Lung (tissue), 12 donors: ENCODE data around the gene RERE. TPM values are rescaled to one million over a fixed set of nuclear protein-coding genes. Genes with fewer than 3 reads are reported as not detected.

Source experiments
- ATAC-seq: fragments of 200-7000 bp; cut with Tn5 transposase; one replicate; pipeline ENCODE4 v1.9.1; 2020; ENCODE audit warnings: moderate number of reproducible peaks; ENCODE audit not compliant: insufficient read depth, low FRiP score
- DNase-seq, 3 donors: peaks; one replicate each; pipeline ENCODE4 v3.0.0-alpha.2; 2013 to 2017
- H3K27ac ChIP-seq, 2 donors: one replicate each; pipeline ENCODE4 v1.5.1; 2013; ENCODE audit warnings: mild to moderate bottlenecking in 2 of 2, moderate library complexity in 2 of 2, control low read depth in 1 of 2, inconsistent platforms in 1 of 2, low read depth in 1 of 2, low read length in 1 of 2
- H3K27me3 ChIP-seq, 3 donors: one replicate each; pipeline ENCODE4 v1.5.1; 2013; ENCODE audit warnings: low read length in 2 of 3; ENCODE audit not compliant: control insufficient read depth in 3 of 3, insufficient read depth in 3 of 3
- H3K36me3 ChIP-seq, 4 donors: one replicate each; pipeline ENCODE4 v1.5.1; 2013; ENCODE audit warnings: low read length in 4 of 4, mild to moderate bottlenecking in 1 of 4, moderate library complexity in 1 of 4; ENCODE audit not compliant: control insufficient read depth in 4 of 4, insufficient read depth in 4 of 4
- H3K4me1 ChIP-seq, 5 donors: one replicate each; pipeline ENCODE4 v1.5.1; 2013; ENCODE audit warnings: low read length in 5 of 5, mild to moderate bottlenecking in 2 of 5, moderate library complexity in 1 of 5; ENCODE audit not compliant: control insufficient read depth in 5 of 5, insufficient read depth in 5 of 5
- H3K4me3 ChIP-seq: one replicate; pipeline ENCODE4 v1.5.1; 2013; ENCODE audit warnings: mild to moderate bottlenecking, control low read depth, moderate library complexity
- H3K9ac ChIP-seq, 2 donors: one replicate each; pipeline ENCODE4 v1.5.1; 2013; ENCODE audit warnings: low read length in 2 of 2, control low read depth in 1 of 2; ENCODE audit not compliant: insufficient read depth in 1 of 2
- H3K9me3 ChIP-seq, 4 donors: one replicate each; pipeline ENCODE4 v1.5.1; 2013; ENCODE audit warnings: low read length in 3 of 4, mild to moderate bottlenecking in 1 of 4, moderate library complexity in 1 of 4; ENCODE audit not compliant: control insufficient read depth in 4 of 4, insufficient read depth in 3 of 4
- WGBS, 2 donors: extraction: QIAGEN DNeasy Blood & Tissue Kit; methylation state at CpG; one replicate each; pipeline ENCODE4 v1.1.7; 2013; 5-methylcytosine and 5-hydroxymethylcytosine counted together
- polyA plus RNA-seq, 2 donors: library from polyadenylated mRNA; stranded (reverse); fragments of 200-250 nt; gene quantifications; one replicate each; pipeline ENCODE4 v1.2.1, GENCODE V29; 2013
- total RNA-seq, 2 donors: library from RNA; depleted of rRNA in 1 of 2; stranded (reverse); fragments of >200 nt in 1 of 2; gene quantifications; one replicate each; pipeline ENCODE4 v1.2.1, GENCODE V29; 2014 to 2021
- TF ChIP-seq, protein P1 (sequence below): IDR thresholded peaks from 2 replicates; pipeline ENCODE4 v1.5.1; 2012; ENCODE audit warnings: mild to moderate bottlenecking; ENCODE audit errors: control extremely low read depth, extremely low read depth
- donor health status: control.
- donor health status: control.
- donor health status: Bipolar disorder and iron deficiency.
- donor health status: healthy.
- donor health status: DM: yes; HTN: yes; CAD: no.

RERE gene
- total and polyA plus RNA-seq, 4 donors: 21.7 to 207 (median 57.5) TPM

DNA sequence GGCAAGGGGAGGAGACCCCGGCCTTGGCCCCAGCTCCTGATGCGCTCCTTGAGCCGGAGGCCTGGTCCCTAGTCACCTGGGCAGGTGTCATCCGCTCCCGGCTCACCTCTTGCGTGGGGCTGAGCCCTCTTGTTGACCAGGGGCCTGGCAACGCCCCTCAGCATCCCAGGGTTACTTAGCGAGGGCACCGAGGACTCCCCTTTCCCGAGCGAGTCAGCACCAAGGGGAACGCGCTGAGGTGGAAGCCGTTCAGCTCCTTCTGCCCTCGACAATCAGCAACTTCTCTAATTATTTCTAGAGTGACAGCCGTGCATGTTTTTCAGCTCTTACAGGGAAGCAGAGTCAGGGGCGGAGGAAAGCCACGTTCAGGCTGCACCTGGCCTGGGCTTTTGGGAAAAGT lies 499.0 kb downstream of the RERE start:
- TF ChIP-seq, protein P1, sequence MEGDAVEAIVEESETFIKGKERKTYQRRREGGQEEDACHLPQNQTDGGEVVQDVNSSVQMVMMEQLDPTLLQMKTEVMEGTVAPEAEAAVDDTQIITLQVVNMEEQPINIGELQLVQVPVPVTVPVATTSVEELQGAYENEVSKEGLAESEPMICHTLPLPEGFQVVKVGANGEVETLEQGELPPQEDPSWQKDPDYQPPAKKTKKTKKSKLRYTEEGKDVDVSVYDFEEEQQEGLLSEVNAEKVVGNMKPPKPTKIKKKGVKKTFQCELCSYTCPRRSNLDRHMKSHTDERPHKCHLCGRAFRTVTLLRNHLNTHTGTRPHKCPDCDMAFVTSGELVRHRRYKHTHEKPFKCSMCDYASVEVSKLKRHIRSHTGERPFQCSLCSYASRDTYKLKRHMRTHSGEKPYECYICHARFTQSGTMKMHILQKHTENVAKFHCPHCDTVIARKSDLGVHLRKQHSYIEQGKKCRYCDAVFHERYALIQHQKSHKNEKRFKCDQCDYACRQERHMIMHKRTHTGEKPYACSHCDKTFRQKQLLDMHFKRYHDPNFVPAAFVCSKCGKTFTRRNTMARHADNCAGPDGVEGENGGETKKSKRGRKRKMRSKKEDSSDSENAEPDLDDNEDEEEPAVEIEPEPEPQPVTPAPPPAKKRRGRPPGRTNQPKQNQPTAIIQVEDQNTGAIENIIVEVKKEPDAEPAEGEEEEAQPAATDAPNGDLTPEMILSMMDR: no peak
- ATAC-seq (no peak), DNase-seq (no peak)
- Histone ChIP-seq H3K4me1 (peaks cover 0 to 21% (median 14%) of the 10 kb centered on the region in 5 donors), H3K4me3 (peak overlapping the region; percentile 32), H3K9me3 (no peaks in the 10 kb centered on the region), H3K27ac (no peak overlapping the region), H3K36me3 (no peaks in the 10 kb centered on the region), H3K27me3 (peaks cover 0 to 18% (median 16%) of the 10 kb centered on the region in 3 donors), H3K9ac (no peak overlapping the region)
- 13 to 24% methylated on average over 18 of the region's 18 CpGs for WGBS, 2 donors

DNA sequence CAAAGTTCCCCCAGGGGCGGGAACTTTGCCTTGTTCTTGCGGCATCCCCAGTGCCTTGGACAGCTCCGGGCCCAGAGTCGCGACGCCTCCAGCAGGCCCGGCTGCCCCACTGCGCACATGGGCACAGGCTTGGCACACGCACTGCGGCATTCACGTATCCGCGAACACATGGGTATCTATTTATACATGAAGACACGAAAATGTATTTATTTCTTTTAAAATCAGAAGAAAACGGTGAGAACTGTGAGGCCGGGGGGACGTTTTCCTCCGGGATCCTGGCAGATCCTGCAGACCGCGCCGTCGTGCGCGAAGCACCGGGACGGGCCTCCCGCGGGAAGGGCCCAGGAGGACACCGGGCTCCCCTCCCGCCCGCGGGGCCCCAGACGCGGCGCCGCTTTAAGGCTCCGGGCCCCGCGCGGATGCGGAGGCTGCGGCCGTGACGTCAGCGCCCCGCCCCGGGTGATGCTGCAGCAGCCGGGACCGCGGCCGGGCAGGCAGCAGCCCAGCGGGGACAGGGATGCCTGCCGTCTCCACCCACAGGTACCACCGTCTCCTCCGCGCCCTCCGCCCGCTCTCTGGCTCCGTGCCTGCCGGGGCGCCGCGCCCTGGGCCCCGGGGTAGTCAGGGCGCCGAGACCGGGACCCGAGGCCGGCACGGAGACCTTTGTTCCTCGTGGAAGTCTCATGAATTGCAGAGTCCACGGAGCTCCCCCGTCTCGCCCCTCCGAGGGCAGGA lies 499.6 kb downstream of the RERE start, which contains the start of gene SLC45A1:
SLC45A1 (plus strand) TSS at position 468 of the 735 bp plus-strand sequence. CDS start 6,216 bp downstream, outside the sequence.
- ATAC-seq: peak; percentile 58
- Histone ChIP-seq H3K4me3 (peak within 1 kb of the TSS; percentile 32), H3K27me3 (peaks cover 0 to 18% (median 16%) of the 10 kb centered on the region in 3 donors), H3K4me1 (peaks cover 0 to 25% (median 14%) of the 10 kb centered on the region in 5 donors), H3K27ac (no peak within 1 kb of the TSS), H3K36me3 (no peaks in the 10 kb centered on the region), H3K9me3 (no peaks in the 10 kb centered on the region), H3K9ac (no peak within 1 kb of the TSS)
- 12 to 13% methylated on average over 65 to 75 of the region's 75 CpGs for WGBS, 2 donors
- DNase-seq: peak; percentile 40 to 67 (median 56)
- TF ChIP-seq, protein P1: no peak

DNA sequence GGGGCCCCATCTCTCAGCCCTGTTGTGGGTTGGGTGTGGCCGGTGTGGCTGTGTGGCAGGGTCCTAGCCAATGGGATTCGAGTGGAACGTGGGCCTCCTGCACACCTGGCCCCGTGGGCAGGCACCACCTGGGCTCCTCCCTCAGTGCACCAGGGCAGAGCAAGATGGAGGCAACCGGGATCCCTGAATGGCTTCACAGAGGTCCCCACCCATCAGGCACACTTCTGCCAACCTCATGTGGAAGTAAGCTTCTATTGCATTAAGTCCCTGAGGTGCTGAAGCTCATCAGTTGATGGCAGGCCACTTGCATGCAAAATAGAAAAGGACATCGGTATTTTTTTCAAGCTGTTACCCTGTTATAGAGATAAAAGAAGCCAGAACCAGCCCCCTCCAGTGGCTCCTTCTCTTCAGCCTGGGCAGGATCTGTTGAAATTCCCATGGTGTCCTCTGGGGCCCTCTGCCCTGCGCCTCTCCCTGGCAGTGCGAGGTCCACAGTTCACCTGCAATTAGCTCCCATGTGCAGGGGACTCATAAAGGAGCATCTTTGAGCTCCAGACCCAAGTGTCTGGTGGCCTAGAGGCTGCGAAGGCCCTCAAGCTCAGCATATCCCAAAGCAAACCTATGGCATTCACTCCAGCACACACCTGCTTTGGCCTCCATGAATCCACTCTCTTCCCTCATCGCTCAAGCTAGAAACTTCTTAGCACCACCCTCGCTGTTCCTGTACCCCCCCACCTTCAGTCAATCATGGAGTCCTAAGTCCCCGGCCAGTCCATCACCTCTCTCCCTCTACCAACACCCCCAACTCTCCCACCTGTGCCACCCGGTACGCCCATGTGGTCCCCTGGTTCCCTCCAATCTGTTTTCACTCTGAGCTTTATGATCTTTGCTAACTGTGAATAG lies 501.6 kb downstream of the RERE start:
- H3K9ac ChIP-seq: no peak overlapping the region
- H3K36me3 ChIP-seq: no peaks in the 10 kb centered on the region
- TF ChIP-seq, protein P1: no peak
- no peak overlapping the region for H3K27ac ChIP-seq
- H3K4me3 ChIP-seq: no peak overlapping the region
- peaks cover 0 to 15% (median 13%) of the 10 kb centered on the region in 3 donors for H3K27me3 ChIP-seq
- no peaks in the 10 kb centered on the region for H3K9me3 ChIP-seq
- DNase-seq (no peak), ATAC-seq (no peak)
- 80 to 82% methylated on average over 14 of the region's 14 CpGs for WGBS, 2 donors
- peaks cover 0 to 25% (median 14%) of the 10 kb centered on the region in 5 donors for H3K4me1 ChIP-seq
